ENCODE results near the gene EVC2.

The EVC2 gene

GRCh38 chr4:5541169-5541568 is 167.2 kb downstream of the EVC2 start:
- Histone ChIP-seq H3K36me3 (ENCODE audit: insufficient read depth, insufficient read length, low read length) (no peaks in the 10 kb centered on the region), H3K4me3 (ENCODE audit: insufficient read length, low read depth) (no peak overlapping the region), H3K27me3 (ENCODE audit: insufficient read depth, insufficient read length) (no peaks in the 10 kb centered on the region), H3K9me3 (ENCODE audit: insufficient read depth, low read length) (no peaks in the 10 kb centered on the region), H3K9ac (ENCODE audit: insufficient read length, low read depth) (no peak overlapping the region), H3K4me1 (ENCODE audit: insufficient read depth, insufficient read length) (no peaks in the 10 kb centered on the region)
- no peak for DNase-seq (ENCODE audit: low read depth, low spot score)
- TF ChIP-seq SUZ12 (IDR thresholded peaks at IDR 0.05; ENCODE audit: extremely low read depth, insufficient read depth, insufficient read length) (no peak), ZNF274 (IDR thresholded peaks at IDR 0.05; ENCODE audit: low read depth, low read length) (no peak), YY1 (IDR thresholded peaks at IDR 0.05; ENCODE audit: insufficient read depth, insufficient read length) (no peak)

GRCh38 chr4:5539584-5539983 is 168.8 kb downstream of the EVC2 start:
- H3K27me3 ChIP-seq (ENCODE audit: insufficient read depth, insufficient read length), result no peaks in the 10 kb centered on the region
- DNase-seq (ENCODE audit: low read depth, low spot score), result no peak
- no peaks in the 10 kb centered on the region for H3K36me3 ChIP-seq (ENCODE audit: insufficient read depth, insufficient read length, low read length)

GRCh38 chr4:5532100-5532499 is 176.3 kb downstream of the EVC2 start:
- Histone ChIP-seq H3K9me3 (ENCODE audit: insufficient read depth, low read length) (no peaks in the 10 kb centered on the region), H3K4me3 (ENCODE audit: insufficient read length, low read depth) (no peak overlapping the region), H3K36me3 (ENCODE audit: insufficient read depth, insufficient read length, low read length) (peaks cover 11% of the 10 kb centered on the region), H3K4me1 (ENCODE audit: insufficient read depth, insufficient read length) (no peaks in the 10 kb centered on the region), H3K27me3 (ENCODE audit: insufficient read depth, insufficient read length) (no peaks in the 10 kb centered on the region), H3K9ac (ENCODE audit: insufficient read length, low read depth) (no peak overlapping the region)
- TF ChIP-seq SUZ12 (IDR thresholded peaks at IDR 0.05; ENCODE audit: extremely low read depth, insufficient read depth, insufficient read length), result no peak
- no peak for TF ChIP-seq YY1 (IDR thresholded peaks at IDR 0.05; ENCODE audit: insufficient read depth, insufficient read length)
- no peak for TF ChIP-seq ZNF274 (IDR thresholded peaks at IDR 0.05; ENCODE audit: low read depth, low read length)
- DNase-seq (ENCODE audit: low read depth, low spot score), result no peak

More at GRCh38 chr4:5539584-5539983, 168.8 kb downstream of the EVC2 start:
- H3K4me3 ChIP-seq (ENCODE audit: insufficient read length, low read depth), result no peak overlapping the region
- no peaks in the 10 kb centered on the region for H3K9me3 ChIP-seq (ENCODE audit: insufficient read depth, low read length)
- no peaks in the 10 kb centered on the region for H3K4me1 ChIP-seq (ENCODE audit: insufficient read depth, insufficient read length)
- TF ChIP-seq YY1 (IDR thresholded peaks at IDR 0.05; ENCODE audit: insufficient read depth, insufficient read length), result no peak
- no peak for TF ChIP-seq SUZ12 (IDR thresholded peaks at IDR 0.05; ENCODE audit: extremely low read depth, insufficient read depth, insufficient read length)
- TF ChIP-seq ZNF274 (IDR thresholded peaks at IDR 0.05; ENCODE audit: low read depth, low read length), result no peak
- H3K9ac ChIP-seq (ENCODE audit: insufficient read length, low read depth), result no peak overlapping the region

- no peaks in the 10 kb centered on the region for H3K27me3 ChIP-seq (ENCODE audit: insufficient read depth, insufficient read length)
- no peaks in the 10 kb centered on the region for H3K4me1 ChIP-seq (ENCODE audit: insufficient read depth, insufficient read length)
- H3K4me3 ChIP-seq (ENCODE audit: insufficient read length, low read depth), result no peak overlapping the region
- no peak for DNase-seq (ENCODE audit: low read depth, low spot score)
- peaks cover 11% of the 10 kb centered on the region for H3K36me3 ChIP-seq (ENCODE audit: insufficient read depth, insufficient read length, low read length)
- TF ChIP-seq ZNF274 (IDR thresholded peaks at IDR 0.05; ENCODE audit: low read depth, low read length) (no peak), SUZ12 (IDR thresholded peaks at IDR 0.05; ENCODE audit: extremely low read depth, insufficient read depth, insufficient read length) (no peak), YY1 (IDR thresholded peaks at IDR 0.05; ENCODE audit: insufficient read depth, insufficient read length) (no peak)
- H3K9ac ChIP-seq (ENCODE audit: insufficient read length, low read depth), result no peak overlapping the region
- H3K9me3 ChIP-seq (ENCODE audit: insufficient read depth, low read length), result 0 out of 2 replicates have a peak, but pooled peaks cover 4% of the 10 kb centered on the region
Measured at GRCh38 chr4:5528031-5528436, 180.3 kb downstream of the EVC2 start.

- peaks cover 11% of the 10 kb centered on the region for H3K36me3 ChIP-seq (ENCODE audit: insufficient read depth, insufficient read length, low read length)
- 0 out of 2 replicates have a peak, but pooled peaks cover 4% of the 10 kb centered on the region for H3K9me3 ChIP-seq (ENCODE audit: insufficient read depth, low read length)
- TF ChIP-seq YY1 (IDR thresholded peaks at IDR 0.05; ENCODE audit: insufficient read depth, insufficient read length), result no peak
- TF ChIP-seq ZNF274 (IDR thresholded peaks at IDR 0.05; ENCODE audit: low read depth, low read length), result no peak
- TF ChIP-seq SUZ12 (IDR thresholded peaks at IDR 0.05; ENCODE audit: extremely low read depth, insufficient read depth, insufficient read length), result no peak
Measured at GRCh38 chr4:5527211-5527610, 181.1 kb downstream of the EVC2 start.

GRCh38 chr4:5526080-5526846 is 182.1 kb downstream of the EVC2 start:
- DNase-seq (ENCODE audit: low read depth, low spot score), result no peak
- Histone ChIP-seq H3K9ac (ENCODE audit: insufficient read length, low read depth) (no peak overlapping the region), H3K4me1 (ENCODE audit: insufficient read depth, insufficient read length) (no peaks in the 10 kb centered on the region), H3K36me3 (ENCODE audit: insufficient read depth, insufficient read length, low read length) (peaks cover 9% of the 10 kb centered on the region), H3K9me3 (ENCODE audit: insufficient read depth, low read length) (0 out of 2 replicates have a peak, but pooled peaks cover 4% of the 10 kb centered on the region), H3K4me3 (ENCODE audit: insufficient read length, low read depth) (no peak overlapping the region), H3K27me3 (ENCODE audit: insufficient read depth, insufficient read length) (no peaks in the 10 kb centered on the region)
- TF ChIP-seq ZNF274 (IDR thresholded peaks at IDR 0.05; ENCODE audit: low read depth, low read length) (no peak), YY1 (IDR thresholded peaks at IDR 0.05; ENCODE audit: insufficient read depth, insufficient read length) (no peak)

More at GRCh38 chr4:5527211-5527610, 181.1 kb downstream of the EVC2 start:
- no peak overlapping the region for H3K9ac ChIP-seq (ENCODE audit: insufficient read length, low read depth)
- no peak for DNase-seq (ENCODE audit: low read depth, low spot score)
- no peaks in the 10 kb centered on the region for H3K4me1 ChIP-seq (ENCODE audit: insufficient read depth, insufficient read length)
- H3K4me3 ChIP-seq (ENCODE audit: insufficient read length, low read depth), result no peak overlapping the region
- no peaks in the 10 kb centered on the region for H3K27me3 ChIP-seq (ENCODE audit: insufficient read depth, insufficient read length)

- Histone ChIP-seq H3K36me3 (ENCODE audit: insufficient read depth, insufficient read length, low read length) (no peaks in the 10 kb centered on the region), H3K27me3 (ENCODE audit: insufficient read depth, insufficient read length) (no peaks in the 10 kb centered on the region), H3K9me3 (ENCODE audit: insufficient read depth, low read length) (0 out of 2 replicates have a peak, but pooled peaks cover 4% of the 10 kb centered on the region), H3K4me3 (ENCODE audit: insufficient read length, low read depth) (no peak overlapping the region), H3K4me1 (ENCODE audit: insufficient read depth, insufficient read length) (no peaks in the 10 kb centered on the region), H3K9ac (ENCODE audit: insufficient read length, low read depth) (no peak overlapping the region)
- no peak for DNase-seq (ENCODE audit: low read depth, low spot score)
- TF ChIP-seq SUZ12 (IDR thresholded peaks at IDR 0.05; ENCODE audit: extremely low read depth, insufficient read depth, insufficient read length), result no peak
- no peak for TF ChIP-seq YY1 (IDR thresholded peaks at IDR 0.05; ENCODE audit: insufficient read depth, insufficient read length)
- TF ChIP-seq ZNF274 (IDR thresholded peaks at IDR 0.05; ENCODE audit: low read depth, low read length), result no peak
Measured at GRCh38 chr4:5524446-5525299, 183.7 kb downstream of the EVC2 start.
